Measurements from ENCODE around the gene TRIM26.
"Not testable (repeated sequence)": the region's sequence is repeated elsewhere in the genome, so short reads cannot be mapped to it uniquely, and the experiment has no call there.

Gene TRIM26

DNA sequence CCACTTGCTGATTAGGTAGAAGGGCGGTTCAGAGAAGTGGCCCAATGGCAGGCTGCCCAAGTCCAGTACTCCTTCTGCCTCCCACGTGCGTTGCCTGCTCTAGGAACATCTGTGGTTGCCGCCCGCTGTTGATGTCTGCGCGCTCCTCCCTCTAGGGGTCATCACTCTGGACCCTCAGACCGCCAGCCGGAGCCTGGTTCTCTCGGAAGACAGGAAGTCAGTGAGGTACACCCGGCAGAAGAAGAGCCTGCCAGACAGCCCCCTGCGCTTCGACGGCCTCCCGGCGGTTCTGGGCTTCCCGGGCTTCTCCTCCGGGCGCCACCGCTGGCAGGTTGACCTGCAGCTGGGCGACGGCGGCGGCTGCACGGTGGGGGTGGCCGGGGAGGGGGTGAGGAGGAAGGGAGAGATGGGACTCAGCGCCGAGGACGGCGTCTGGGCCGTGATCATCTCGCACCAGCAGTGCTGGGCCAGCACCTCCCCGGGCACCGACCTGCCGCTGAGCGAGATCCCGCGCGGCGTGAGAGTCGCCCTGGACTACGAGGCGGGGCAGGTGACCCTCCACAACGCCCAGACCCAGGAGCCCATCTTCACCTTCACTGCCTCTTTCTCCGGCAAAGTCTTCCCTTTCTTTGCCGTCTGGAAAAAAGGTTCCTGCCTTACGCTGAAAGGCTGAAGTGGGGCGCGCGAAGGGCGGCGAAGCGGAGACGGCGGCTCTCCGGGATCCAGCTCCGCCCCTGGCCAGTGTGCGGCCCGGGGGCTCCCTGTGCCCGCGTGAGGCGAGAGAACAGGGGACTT is 41.3 kb downstream of the TRIM26 start:
- no peak for DNase-seq (ENCODE audit: low read depth)

DNA sequence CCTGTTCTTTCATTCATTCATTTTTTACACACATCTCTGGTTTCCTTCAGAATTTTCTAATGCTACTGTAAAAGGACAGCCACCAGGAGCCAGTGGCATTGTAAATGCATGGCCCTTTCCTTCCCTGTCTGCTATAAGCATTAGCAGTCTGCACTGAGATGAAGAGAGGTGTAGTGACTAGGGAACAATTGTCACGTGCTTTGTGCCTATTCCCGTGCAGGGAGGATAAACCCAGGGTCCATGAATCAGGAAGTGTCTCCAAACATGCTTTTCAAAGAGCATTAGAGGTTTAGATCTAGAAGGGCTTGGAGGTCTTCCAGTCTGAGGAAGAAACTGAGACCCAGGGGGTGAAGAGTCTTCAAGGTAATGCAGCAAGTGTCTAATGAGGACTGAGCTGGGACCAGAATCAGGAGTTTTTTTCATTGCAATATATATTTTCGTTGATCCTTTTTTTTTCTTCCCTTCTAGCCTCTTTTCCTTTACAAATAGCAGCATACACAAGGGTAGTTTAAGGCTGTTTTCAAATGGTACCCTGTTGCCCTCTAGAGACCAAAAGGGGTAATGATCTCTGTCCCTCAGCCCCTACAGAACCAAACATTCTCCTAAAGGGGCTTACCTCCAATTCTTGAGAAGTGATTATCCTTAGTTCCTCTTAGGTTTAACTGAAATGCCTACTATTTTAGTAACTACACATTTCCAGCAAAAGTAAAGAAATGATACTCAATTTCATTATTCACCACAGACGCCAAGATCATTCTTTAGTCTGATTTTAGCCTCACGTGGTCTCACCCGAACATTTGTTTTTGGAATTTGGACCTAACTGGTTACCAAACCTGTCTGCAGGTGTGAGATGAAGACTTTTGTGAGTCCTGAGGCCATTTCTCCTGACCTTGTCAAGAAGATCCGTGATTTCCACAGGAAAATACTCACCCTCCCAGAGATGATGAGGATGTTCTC is 43.3 kb downstream of the TRIM26 start:
- peak; percentile 34 for DNase-seq (ENCODE audit: low read depth)

GRCh38 chr6:30168741-30169140 is 44.5 kb downstream of the TRIM26 start:
- DNase-seq (ENCODE audit: low read depth), result no peak

GRCh38 chr6:30167101-30167500 is 46.1 kb downstream of the TRIM26 start:
- no peak for DNase-seq (ENCODE audit: low read depth)

DNA sequence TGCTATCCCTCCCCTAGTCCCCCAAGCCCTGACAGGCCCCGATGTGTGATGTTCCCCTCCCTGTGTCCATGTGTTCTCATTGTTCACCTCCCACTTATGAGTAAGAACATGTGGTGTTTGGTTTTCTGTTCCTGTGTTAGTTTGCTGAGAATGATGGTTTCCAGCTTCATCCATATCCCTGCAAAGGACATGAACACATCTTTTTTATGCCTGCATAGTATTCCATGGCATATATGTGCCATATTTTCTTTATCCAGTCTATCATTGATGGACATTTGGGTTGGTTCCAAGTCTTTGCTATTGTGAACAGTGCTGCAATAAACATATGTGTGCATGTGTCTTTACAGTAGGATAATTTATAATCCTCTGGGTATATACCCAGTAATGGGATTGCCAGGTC is 48.0 kb downstream of the TRIM26 start:
- DNase-seq (ENCODE audit: low read depth), result not testable (repeated sequence)

- no peak for DNase-seq (ENCODE audit: low read depth)
Observed at GRCh38 chr6:30164714-30165113, 48.5 kb downstream of the TRIM26 start.

GRCh38 chr6:30163918-30164654 is 49.1 kb downstream of the TRIM26 start:
- no peak for DNase-seq (ENCODE audit: low read depth)

- DNase-seq (ENCODE audit: low read depth), result no peak
Observed at GRCh38 chr6:30163090-30163917, 49.9 kb downstream of the TRIM26 start, which contains the start of gene TRIM15. TRIM15 (plus strand) TSS chr6:30163546; CDS start chr6:30163685, 139 bp downstream.

- no peak for DNase-seq (ENCODE audit: low read depth)
Observed at GRCh38 chr6:30162265-30163089, 50.7 kb downstream of the TRIM26 start.

- no peak for DNase-seq (ENCODE audit: low read depth)
Observed at GRCh38 chr6:30160785-30161531, 52.2 kb downstream of the TRIM26 start, which contains the start of gene TRIM10. TRIM10 (minus strand) TSS chr6:30161211; CDS start chr6:30160858, 353 bp downstream.

- no peak for DNase-seq (ENCODE audit: low read depth)
Observed at GRCh38 chr6:30160008-30160784, 53.0 kb downstream of the TRIM26 start.

- no peak for DNase-seq (ENCODE audit: low read depth)
Observed at GRCh38 chr6:30158475-30159040, 54.6 kb downstream of the TRIM26 start.

- no peak for DNase-seq (ENCODE audit: low read depth)
Observed at GRCh38 chr6:30157999-30158398, 55.2 kb downstream of the TRIM26 start.

- no peak for DNase-seq (ENCODE audit: low read depth)
Observed at GRCh38 chr6:30157581-30157980, 55.6 kb downstream of the TRIM26 start.

- no peak for DNase-seq (ENCODE audit: low read depth)
Observed at GRCh38 chr6:30156774-30157173, 56.4 kb downstream of the TRIM26 start.

GRCh38 chr6:30156262-30156599 is 57.0 kb downstream of the TRIM26 start:
- DNase-seq (ENCODE audit: low read depth), result no peak

DNA sequence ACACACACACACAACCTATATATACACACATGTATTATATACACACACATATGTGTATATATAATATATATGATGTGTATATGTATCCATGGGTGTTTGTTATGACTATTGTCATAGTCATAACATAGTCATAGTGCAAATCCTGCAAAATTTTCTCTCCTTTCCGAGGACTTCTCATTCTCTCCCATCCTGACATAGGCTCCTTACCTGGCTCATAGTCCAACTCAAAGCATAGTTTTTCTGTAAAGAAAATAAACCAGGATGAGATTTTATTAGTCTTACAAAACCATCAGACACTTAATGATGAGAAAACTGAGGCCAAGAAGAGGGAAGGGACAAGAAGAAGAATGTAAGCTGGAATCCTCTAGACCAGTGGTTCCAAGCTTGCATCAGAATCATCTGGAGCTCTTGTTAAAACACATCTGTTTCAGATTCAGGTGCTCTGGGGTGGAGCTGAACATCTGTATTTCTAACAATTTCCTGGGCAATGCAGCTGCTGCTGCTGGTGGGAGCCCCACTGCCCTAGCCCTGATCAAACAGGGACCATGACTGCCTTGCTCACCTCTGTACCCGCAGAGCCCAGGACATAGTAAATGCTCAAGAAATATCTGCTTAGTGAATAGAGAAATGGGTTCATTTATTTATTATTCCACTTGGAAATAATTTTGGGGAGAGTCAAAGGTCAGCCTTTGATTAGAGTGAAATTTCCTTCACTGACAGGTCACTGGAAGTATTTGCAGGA is 57.5 kb downstream of the TRIM26 start:
- no peak for DNase-seq (ENCODE audit: low read depth)

All from fibroblast of gingiva (primary cell).